ENCODE measurements around the gene EPB41L3. TPM values are rescaled to one million over a fixed set of nuclear protein-coding genes. Genes with fewer than 3 reads are reported as not detected.

The EPB41L3 gene
- polyA plus RNA-seq, 1 donor (not counting 4 experiments of a cell fraction or from before 2014, with no cell fraction given): 0.39 TPM

DNA sequence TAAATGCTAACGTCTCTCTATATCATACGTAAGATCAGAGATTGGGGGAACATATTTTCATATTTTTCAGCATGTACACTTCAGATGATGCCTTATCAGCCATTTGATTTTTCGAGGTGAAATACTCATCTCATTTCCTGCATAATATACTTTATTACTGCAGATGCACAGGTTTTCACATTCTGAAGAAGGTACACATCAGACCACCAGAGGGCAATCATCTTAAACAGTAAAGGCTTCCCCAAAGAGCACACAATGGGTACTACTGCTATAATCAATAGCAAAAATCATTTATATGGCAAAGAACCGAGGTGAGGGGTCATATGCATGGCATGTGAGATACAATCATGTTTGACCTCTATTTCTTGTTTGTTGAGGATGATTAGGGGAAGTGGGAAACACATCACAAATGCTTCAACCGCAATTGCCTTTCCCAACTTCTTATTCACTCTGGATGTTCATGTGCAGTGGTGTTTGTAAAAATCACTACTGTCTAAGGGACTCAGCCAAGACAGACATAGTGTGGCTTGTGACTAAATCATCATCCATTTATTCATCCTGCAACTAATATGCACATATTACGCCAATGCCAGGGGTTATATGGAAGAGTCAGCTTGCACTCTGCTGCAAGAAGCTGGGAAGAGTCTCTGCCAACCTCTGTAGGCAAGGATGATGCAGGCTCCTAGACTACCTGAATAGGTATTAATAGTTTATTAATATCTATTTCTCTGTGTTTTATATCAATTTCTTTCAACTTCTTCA lies 118.7 kb downstream of the EPB41L3 start:
- Histone ChIP-seq H3K9ac (ENCODE audit: control insufficient read depth, extremely low read depth, insufficient read depth, low read length) (no peak overlapping the region), H3K4me1 (ENCODE audit: control insufficient read depth, extremely low read depth, insufficient read depth, low read length) (no peaks in the 10 kb centered on the region), H3K27ac (ENCODE audit: control insufficient read depth, insufficient read depth, low read length) (no peak overlapping the region), H3K36me3 (ENCODE audit: control insufficient read depth in 2 of 2, extremely low read depth in 1 of 2, insufficient read depth in 2 of 2, low read length in 2 of 2) (no peaks in the 10 kb centered on the region), H2AFZ (ENCODE audit: control insufficient read depth, low read length) (no peak overlapping the region), H3K9me1 (ENCODE audit: control insufficient read depth, extremely low read depth, insufficient read depth, low read length) (no peaks in the 10 kb centered on the region), H3K9me3 (ENCODE audit: control insufficient read depth, low read depth, low read length) (no peaks in the 10 kb centered on the region), H3K4me3 (ENCODE audit: control insufficient read depth in 2 of 3, extremely low read depth in 1 of 3, insufficient read depth in 2 of 3, low read depth in 1 of 3, low read length in 3 of 3) (no peak overlapping the region), H3K27me3 (ENCODE audit: control insufficient read depth, extremely low read depth, insufficient read depth, low read length) (no peaks in the 10 kb centered on the region), H3K79me2 (ENCODE audit: control insufficient read depth, insufficient read depth, low read length) (no peaks in the 10 kb centered on the region), H4K20me1 (ENCODE audit: control insufficient read depth, extremely low read depth, insufficient read depth, low read length) (no peaks in the 10 kb centered on the region), H3K4me2 (ENCODE audit: control insufficient read depth, extremely low read depth, insufficient read depth, low read depth, low read length) (no peak overlapping the region)
- dilution Hi-C loops (cut with MboI; ENCODE audit: extremely low pct_ligation_motif_present, low sequenced_read_pairs): no loop called here
- DNase-seq (ENCODE audit: low read depth, low spot score) (no peak), FAIRE-seq (no peak)
- TF ChIP-seq CTCF (optimal IDR thresholded peaks at IDR 0.05 in 1 of 3, IDR thresholded peaks at IDR 0.05 in 1 of 3, conservative IDR thresholded peaks at IDR 0.05 in 1 of 3; ENCODE audit: extremely low read depth in 1 of 3, insufficient read depth in 2 of 3, low read length in 3 of 3) (peak; percentile 6 to 56 (median 38)), EZH2 (IDR thresholded peaks at IDR 0.05; ENCODE audit: low read length) (no peak)

GRCh38 chr18:5422626-5423025 lies 121.2 kb downstream of the EPB41L3 start:
- no peak for FAIRE-seq
- dilution Hi-C loops (cut with MboI; ENCODE audit: extremely low pct_ligation_motif_present, low sequenced_read_pairs): no loop called here

More at GRCh38 chr18:5422626-5423025, 121.2 kb downstream of the EPB41L3 start:
- TF ChIP-seq EZH2 (IDR thresholded peaks at IDR 0.05; ENCODE audit: low read length) (no peak), CTCF (optimal IDR thresholded peaks at IDR 0.05 in 1 of 3, IDR thresholded peaks at IDR 0.05 in 1 of 3, conservative IDR thresholded peaks at IDR 0.05 in 1 of 3; ENCODE audit: extremely low read depth in 1 of 3, insufficient read depth in 2 of 3, low read length in 3 of 3) (no peak)
- Histone ChIP-seq H3K4me1 (ENCODE audit: control insufficient read depth, extremely low read depth, insufficient read depth, low read length) (no peaks in the 10 kb centered on the region), H4K20me1 (ENCODE audit: control insufficient read depth, extremely low read depth, insufficient read depth, low read length) (no peaks in the 10 kb centered on the region), H3K9me1 (ENCODE audit: control insufficient read depth, extremely low read depth, insufficient read depth, low read length) (no peaks in the 10 kb centered on the region), H3K79me2 (ENCODE audit: control insufficient read depth, insufficient read depth, low read length) (no peaks in the 10 kb centered on the region), H3K4me2 (ENCODE audit: control insufficient read depth, extremely low read depth, insufficient read depth, low read depth, low read length) (no peak overlapping the region), H3K9me3 (ENCODE audit: control insufficient read depth, low read depth, low read length) (no peaks in the 10 kb centered on the region), H3K27me3 (ENCODE audit: control insufficient read depth, extremely low read depth, insufficient read depth, low read length) (no peaks in the 10 kb centered on the region), H3K4me3 (ENCODE audit: control insufficient read depth in 2 of 3, extremely low read depth in 1 of 3, insufficient read depth in 2 of 3, low read depth in 1 of 3, low read length in 3 of 3) (no peak overlapping the region), H3K9ac (ENCODE audit: control insufficient read depth, extremely low read depth, insufficient read depth, low read length) (no peak overlapping the region), H3K36me3 (ENCODE audit: control insufficient read depth in 2 of 2, extremely low read depth in 1 of 2, insufficient read depth in 2 of 2, low read length in 2 of 2) (no peaks in the 10 kb centered on the region), H2AFZ (ENCODE audit: control insufficient read depth, low read length) (no peak overlapping the region), H3K27ac (ENCODE audit: control insufficient read depth, insufficient read depth, low read length) (no peak overlapping the region)
- no peak for DNase-seq (ENCODE audit: low read depth, low spot score)

All from keratinocyte (primary cell).